Loucy (cell line): ENCODE measurements around the gene DOK1.

ENCODE experiments used
- H2AFZ ChIP-seq: fragments of 200-600 bp; sonication (generic); 2 replicates; pipeline ENCODE4 v1.6.0; 2016; ENCODE audit warnings: antibody characterized with exemption, mild to moderate bottlenecking, low read length, moderate library complexity
- H3F3A ChIP-seq: fragments of 200-600 bp; 2 replicates; pipeline ENCODE4 v1.6.0; 2016; ENCODE audit warnings: antibody characterized with exemption, low read depth, mild to moderate bottlenecking
- H3K27me3 ChIP-seq: fragments of 200-600 bp; sonication (generic); 2 replicates; pipeline ENCODE4 v1.6.1; 2014; ENCODE audit warnings: low read length, mild to moderate bottlenecking; ENCODE audit not compliant: insufficient read depth, poor library complexity, severe bottlenecking
- H3K36me3 ChIP-seq: fragments of 200-600 bp; sonication (generic); 2 replicates; pipeline ENCODE4 v1.6.1; 2016; ENCODE audit warnings: low read length; ENCODE audit not compliant: insufficient read depth
- H3K4me1 ChIP-seq: fragments of 200-600 bp; sonication (generic); 2 replicates; pipeline ENCODE4 v1.5.1; 2014; ENCODE audit warnings: low read length, mild to moderate bottlenecking; ENCODE audit not compliant: insufficient read depth, poor library complexity, severe bottlenecking
- H3K4me2 ChIP-seq: fragments of 200-600 bp; sonication (generic); 2 replicates; pipeline ENCODE4 v1.6.0; 2014; ENCODE audit warnings: antibody characterized with exemption, low read length, low read depth, mild to moderate bottlenecking; ENCODE audit not compliant: poor library complexity, severe bottlenecking
- H3K4me3 ChIP-seq: fragments of 200-600 bp; sonication (generic); 2 replicates; pipeline ENCODE4 v1.5.1; 2014; ENCODE audit warnings: low read length, mild to moderate bottlenecking, mixed read lengths; ENCODE audit not compliant: poor library complexity, severe bottlenecking
- H3K79me2 ChIP-seq: fragments of 200-600 bp; sonication (generic); 2 replicates; pipeline ENCODE4 v1.6.1; 2014; ENCODE audit warnings: low read length; ENCODE audit not compliant: insufficient read depth
- H3K9ac ChIP-seq: fragments of 200-600 bp; sonication (generic); 2 replicates; pipeline ENCODE4 v1.6.0; 2014; ENCODE audit warnings: mild to moderate bottlenecking, low read depth, low read length, moderate library complexity; ENCODE audit not compliant: poor library complexity, severe bottlenecking
- H3K9me2 ChIP-seq: fragments of 200-600 bp; sonication (generic); replicated peaks from 2 replicates; pipeline ENCODE4 v1.6.1; 2016; ENCODE audit warnings: low read depth, low read length, mixed read lengths
- H3K9me3 ChIP-seq: fragments of 200-600 bp; sonication (generic); 2 replicates; pipeline ENCODE4 v1.6.1; 2014; ENCODE audit warnings: mild to moderate bottlenecking, antibody characterized with exemption, low read length, low read depth; ENCODE audit not compliant: insufficient read depth
- H4K20me1 ChIP-seq: fragments of 200-600 bp; sonication (generic); 2 replicates; pipeline ENCODE4 v1.6.0; 2014; ENCODE audit warnings: antibody characterized with exemption, low read length, mild to moderate bottlenecking; ENCODE audit not compliant: insufficient read depth, poor library complexity, severe bottlenecking
- CTCF ChIP-seq: fragments of 200-600 bp; sonication (generic); conservative IDR thresholded peaks from 2 replicates; pipeline ENCODE4 v1.5.1; 2014; ENCODE audit warnings: mild to moderate bottlenecking, antibody characterized with exemption, low read length
- EZH2phosphoT487 ChIP-seq: fragments of 200-600 bp; IDR thresholded peaks from 2 replicates; pipeline ENCODE4 v1.6.1; 2018; ENCODE audit warnings: antibody characterized with exemption, mild to moderate bottlenecking, moderate library complexity, borderline replicate concordance

DOK1 gene

GRCh38 chr2:74534411-74534810 lies 20.1 kb upstream of the DOK1 start:
- H3K36me3 ChIP-seq = peaks cover 3% of the 10 kb centered on the region; the same call in 1 of the 2 replicates
- H3K9me3 ChIP-seq = no peaks in the 10 kb centered on the region
- peaks cover 16% of the 10 kb centered on the region for H3K4me1 ChIP-seq
- H3K79me2 ChIP-seq = peaks cover 24% of the 10 kb centered on the region
- H4K20me1 ChIP-seq = peaks cover 4% of the 10 kb centered on the region
- H3K4me3 ChIP-seq = no peak overlapping the region
- H2AFZ ChIP-seq = no peak overlapping the region
- no peaks in the 10 kb centered on the region for H3F3A ChIP-seq
- no peak overlapping the region for H3K9ac ChIP-seq
- peaks cover 4% of the 10 kb centered on the region for H3K27me3 ChIP-seq
- no peak overlapping the region for H3K4me2 ChIP-seq
- TF ChIP-seq EZH2phosphoT487 (no peak), CTCF (no peak)
- H3K9me2 ChIP-seq = no peaks in the 10 kb centered on the region

GRCh38 chr2:74535440-74535965 lies 19.0 kb upstream of the DOK1 start:
- peaks cover 3% of the 10 kb centered on the region; the same call in 1 of the 2 replicates for H3K36me3 ChIP-seq
- H2AFZ ChIP-seq = no peak overlapping the region
- H3K9me3 ChIP-seq = no peaks in the 10 kb centered on the region
- H3K4me3 ChIP-seq = no peak overlapping the region
- no peak overlapping the region for H3K9ac ChIP-seq
- no peaks in the 10 kb centered on the region for H3K9me2 ChIP-seq
- H3K4me1 ChIP-seq = peaks cover 16% of the 10 kb centered on the region
- peaks cover 16% of the 10 kb centered on the region for H3K79me2 ChIP-seq
- H3K4me2 ChIP-seq = no peak overlapping the region
- no peaks in the 10 kb centered on the region for H3F3A ChIP-seq
- H4K20me1 ChIP-seq = peaks cover 4% of the 10 kb centered on the region
- no peaks in the 10 kb centered on the region for H3K27me3 ChIP-seq
- TF ChIP-seq CTCF (no peak), EZH2phosphoT487 (no peak)

- peaks cover 8% of the 10 kb centered on the region for H3K79me2 ChIP-seq
- H3K27me3 ChIP-seq = no peaks in the 10 kb centered on the region
- H3K4me1 ChIP-seq = peaks cover 8% of the 10 kb centered on the region
- H3K4me3 ChIP-seq = no peak overlapping the region
- peaks cover 4% of the 10 kb centered on the region for H4K20me1 ChIP-seq
- no peaks in the 10 kb centered on the region for H3K9me2 ChIP-seq
- no peaks in the 10 kb centered on the region for H3K9me3 ChIP-seq
- H3F3A ChIP-seq = no peaks in the 10 kb centered on the region
- no peak overlapping the region for H3K4me2 ChIP-seq
- H3K9ac ChIP-seq = no peak overlapping the region
- no peak overlapping the region for H2AFZ ChIP-seq
- no peak for TF ChIP-seq EZH2phosphoT487
- no peak for TF ChIP-seq CTCF
- peaks cover 3% of the 10 kb centered on the region; the same call in 1 of the 2 replicates for H3K36me3 ChIP-seq
Observed at GRCh38 chr2:74536166-74536950, 18.2 kb upstream of the DOK1 start.
